HEK293 (cell line): ENCODE data around the gene SDF2L1.

Experiments
- ZBTB1 ChIP-seq: fragments of 450-650 bp; formaldehyde crosslinking; IDR thresholded peaks from 2 replicates; pipeline ENCODE4 v1.5.1; 2016; ENCODE audit warnings: missing biosample characterization, missing genetic modification characterization
- ZNF677 ChIP-seq: fragments of 450-650 bp; IDR thresholded peaks from 2 replicates; pipeline ENCODE4 v1.5.0; 2018; ENCODE audit warnings: missing biosample characterization, mild to moderate bottlenecking, missing genetic modification characterization, moderate library complexity
- TF ChIP-seq, protein P1 (sequence below): fragments of 450-650 bp; formaldehyde crosslinking; IDR thresholded peaks from 2 replicates; pipeline ENCODE4 v1.5.1; 2016; ENCODE audit warnings: missing biosample characterization, missing genetic modification characterization, low read depth

DNA sequence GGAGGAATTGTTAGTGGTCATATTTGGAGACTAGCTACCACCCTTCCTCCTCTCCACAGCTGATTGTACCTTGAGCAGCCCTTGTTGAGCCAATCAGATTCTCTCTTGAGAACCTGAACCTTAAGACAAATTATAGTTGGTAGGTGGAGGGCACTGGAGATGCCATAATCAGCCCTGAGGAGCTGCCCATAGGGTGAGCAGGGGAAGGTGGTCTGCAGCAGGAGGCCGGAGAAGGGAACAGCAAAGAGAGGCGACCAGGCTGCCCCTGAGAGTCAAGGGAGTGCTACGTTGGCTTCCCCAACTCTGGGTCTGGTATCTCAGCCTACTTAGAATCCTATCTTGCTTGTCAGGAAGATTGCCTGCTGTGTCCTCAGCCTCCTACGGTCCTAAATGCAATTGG is 2.7 kb upstream of the SDF2L1 start:
- TF ChIP-seq, protein P1, sequence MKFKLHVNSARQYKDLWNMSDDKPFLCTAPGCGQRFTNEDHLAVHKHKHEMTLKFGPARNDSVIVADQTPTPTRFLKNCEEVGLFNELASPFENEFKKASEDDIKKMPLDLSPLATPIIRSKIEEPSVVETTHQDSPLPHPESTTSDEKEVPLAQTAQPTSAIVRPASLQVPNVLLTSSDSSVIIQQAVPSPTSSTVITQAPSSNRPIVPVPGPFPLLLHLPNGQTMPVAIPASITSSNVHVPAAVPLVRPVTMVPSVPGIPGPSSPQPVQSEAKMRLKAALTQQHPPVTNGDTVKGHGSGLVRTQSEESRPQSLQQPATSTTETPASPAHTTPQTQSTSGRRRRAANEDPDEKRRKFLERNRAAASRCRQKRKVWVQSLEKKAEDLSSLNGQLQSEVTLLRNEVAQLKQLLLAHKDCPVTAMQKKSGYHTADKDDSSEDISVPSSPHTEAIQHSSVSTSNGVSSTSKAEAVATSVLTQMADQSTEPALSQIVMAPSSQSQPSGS (tag by site-specific recombination), result no peak
- no peak for TF ChIP-seq ZNF677
- TF ChIP-seq ZBTB1, result no peak
